Lung (tissue), 12 donors: ENCODE results near the gene SLC6A6. TPM values are rescaled to one million over a fixed set of nuclear protein-coding genes. Genes with fewer than 3 reads are reported as not detected.
A peak's percentile ranks its signal among the peaks of the same experiment; 100 is the strongest.

Experiments used
- ATAC-seq: fragments of 200-7000 bp; cut with Tn5 transposase; one replicate; pipeline ENCODE4 v1.9.1; 2020; ENCODE audit warnings: moderate number of reproducible peaks; ENCODE audit not compliant: insufficient read depth, low FRiP score
- DNase-seq, 3 donors: peaks; one replicate each; pipeline ENCODE4 v3.0.0-alpha.2; 2013 to 2017
- H3K27ac ChIP-seq, 2 donors: one replicate each; pipeline ENCODE4 v1.5.1; 2013; ENCODE audit warnings: mild to moderate bottlenecking in 2 of 2, moderate library complexity in 2 of 2, control low read depth in 1 of 2, inconsistent platforms in 1 of 2, low read depth in 1 of 2, low read length in 1 of 2
- H3K27me3 ChIP-seq, 3 donors: one replicate each; pipeline ENCODE4 v1.5.1; 2013; ENCODE audit warnings: low read length in 2 of 3; ENCODE audit not compliant: control insufficient read depth in 3 of 3, insufficient read depth in 3 of 3
- H3K36me3 ChIP-seq, 4 donors: one replicate each; pipeline ENCODE4 v1.5.1; 2013; ENCODE audit warnings: low read length in 4 of 4, mild to moderate bottlenecking in 1 of 4, moderate library complexity in 1 of 4; ENCODE audit not compliant: control insufficient read depth in 4 of 4, insufficient read depth in 4 of 4
- H3K4me1 ChIP-seq, 5 donors: one replicate each; pipeline ENCODE4 v1.5.1; 2013; ENCODE audit warnings: low read length in 5 of 5, mild to moderate bottlenecking in 2 of 5, moderate library complexity in 1 of 5; ENCODE audit not compliant: control insufficient read depth in 5 of 5, insufficient read depth in 5 of 5
- H3K4me3 ChIP-seq: one replicate; pipeline ENCODE4 v1.5.1; 2013; ENCODE audit warnings: mild to moderate bottlenecking, control low read depth, moderate library complexity
- H3K9ac ChIP-seq, 2 donors: one replicate each; pipeline ENCODE4 v1.5.1; 2013; ENCODE audit warnings: low read length in 2 of 2, control low read depth in 1 of 2; ENCODE audit not compliant: insufficient read depth in 1 of 2
- H3K9me3 ChIP-seq, 4 donors: one replicate each; pipeline ENCODE4 v1.5.1; 2013; ENCODE audit warnings: low read length in 3 of 4, mild to moderate bottlenecking in 1 of 4, moderate library complexity in 1 of 4; ENCODE audit not compliant: control insufficient read depth in 4 of 4, insufficient read depth in 3 of 4
- CTCF ChIP-seq: IDR thresholded peaks from 2 replicates; pipeline ENCODE4 v1.5.1; 2012; ENCODE audit warnings: mild to moderate bottlenecking; ENCODE audit errors: control extremely low read depth, extremely low read depth
- WGBS, 2 donors: extraction: QIAGEN DNeasy Blood & Tissue Kit; methylation state at CpG; one replicate each; pipeline ENCODE4 v1.1.7; 2013; 5-methylcytosine and 5-hydroxymethylcytosine counted together
- polyA plus RNA-seq, 2 donors: library from polyadenylated mRNA; stranded (reverse); fragments of 200-250 nt; gene quantifications; one replicate each; pipeline ENCODE4 v1.2.1, GENCODE V29; 2013
- total RNA-seq, 2 donors: library from RNA; depleted of rRNA in 1 of 2; stranded (reverse); fragments of >200 nt in 1 of 2; gene quantifications; one replicate each; pipeline ENCODE4 v1.2.1, GENCODE V29; 2014 to 2021
- donor health status: control.
- donor health status: control.
- donor health status: Bipolar disorder and iron deficiency.
- donor health status: healthy.
- donor health status: DM: yes; HTN: yes; CAD: no.

SLC6A6 gene
- total and polyA plus RNA-seq, 4 donors, result 16.1 to 96.3 (median 57.4) TPM

GRCh38 chr3:14430053-14430452 is 27.6 kb downstream of the SLC6A6 start:
- no peak for TF ChIP-seq CTCF

GRCh38 chr3:14430706-14431451 is 28.5 kb downstream of the SLC6A6 start:
- Histone ChIP-seq H3K9me3 (no peaks in the 10 kb centered on the region), H3K36me3 (no peaks in the 10 kb centered on the region), H3K27ac (peak overlapping the region in 1 of 2 donors; percentile 97), H3K4me3 (no peak overlapping the region), H3K9ac (no peak overlapping the region), H3K27me3 (no peaks in the 10 kb centered on the region), H3K4me1 (peaks cover 0 to 45% (median 32%) of the 10 kb centered on the region in 5 donors)
- no peak for DNase-seq
- ATAC-seq, result no peak
- TF ChIP-seq CTCF, result no peak
- 59 to 69% methylated on average over 12 of the region's 12 CpGs for WGBS, 2 donors

More at GRCh38 chr3:14430053-14430452, 27.6 kb downstream of the SLC6A6 start:
- ATAC-seq, result no peak
- Histone ChIP-seq H3K27me3 (no peaks in the 10 kb centered on the region), H3K36me3 (peaks cover 0 to under 1% (median 0%) of the 10 kb centered on the region in 4 donors), H3K9me3 (no peaks in the 10 kb centered on the region), H3K27ac (peak overlapping the region in 1 of 2 donors; percentile 3), H3K4me3 (no peak overlapping the region), H3K4me1 (peaks cover 2 to 45% (median 27%) of the 10 kb centered on the region in 5 donors), H3K9ac (no peak overlapping the region)
- WGBS, 2 donors, result 64 to 81% methylated on average over 5 of the region's 5 CpGs
- no peak for DNase-seq

- TF ChIP-seq CTCF, result no peak
- Histone ChIP-seq H3K4me1 (peaks cover 0 to 45% (median 33%) of the 10 kb centered on the region in 5 donors), H3K27ac (peak overlapping the region; percentile 41 to 97), H3K9ac (no peak overlapping the region), H3K4me3 (no peak overlapping the region), H3K9me3 (no peaks in the 10 kb centered on the region), H3K36me3 (no peaks in the 10 kb centered on the region), H3K27me3 (no peaks in the 10 kb centered on the region)
- ATAC-seq, result no peak
- 19 to 37% methylated on average over 10 of the region's 10 CpGs for WGBS, 2 donors
- no peak for DNase-seq
These were observed 29.1 kb downstream of the SLC6A6 start for GRCh38 chr3:14431452-14431916.
